ENCODE data around the gene N4BP2L1.

N4BP2L1 gene

DNA sequence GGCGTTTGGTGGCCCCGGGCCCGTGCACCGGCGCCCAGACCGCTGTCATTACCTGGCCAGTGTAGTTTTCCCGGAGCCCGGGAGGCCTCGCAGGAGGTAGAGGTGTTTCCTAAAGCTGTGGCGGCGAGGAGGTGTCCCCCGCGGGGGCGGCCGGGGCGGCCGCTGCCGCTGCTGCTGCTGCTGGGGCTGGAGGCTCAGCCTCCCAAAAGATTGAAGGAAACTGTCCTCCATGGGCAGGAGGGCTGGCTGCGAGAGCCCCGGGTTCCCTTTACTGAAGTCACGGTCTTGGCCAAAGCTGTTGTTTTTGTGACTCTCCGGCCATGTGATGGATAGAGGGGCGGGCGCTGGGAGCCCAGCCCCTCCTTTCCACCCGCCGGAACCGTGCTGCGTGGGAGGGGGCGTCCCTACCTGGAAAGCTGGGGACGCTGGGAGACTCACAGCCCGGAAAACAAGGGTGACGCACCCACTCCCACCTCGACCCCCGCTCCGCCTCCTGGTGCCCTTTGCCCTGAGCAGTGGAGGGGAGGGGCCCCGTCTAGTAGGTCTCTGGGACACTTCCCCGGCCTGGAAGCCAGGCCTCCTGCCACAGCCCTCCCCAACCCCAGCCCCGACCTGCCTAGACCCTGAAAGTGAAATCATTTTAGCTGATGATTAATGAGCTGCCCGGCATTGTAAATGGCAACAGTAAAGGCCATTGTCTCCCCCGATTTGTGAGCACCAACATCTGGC is at the start of gene N4BP2L1:
Gene N4BP2L1 (minus strand): TSS at position 279 of the 729 bp plus-strand sequence. CDS start 48 bp downstream, at position 231.
- H3K4me3 ChIP-seq (ENCODE audit: low read depth, low read length): peak within 1 kb of the TSS; percentile 56
- peak; percentile 31 for DNase-seq (ENCODE audit: low read depth, low spot score)
- in situ Hi-C loops (cut with HindIII; ENCODE audit: low sequenced_read_pairs): no loop called here
- TF ChIP-seq CTCF (IDR thresholded peaks at IDR 0.05; ENCODE audit: low read depth, low read length): no peak

DNA sequence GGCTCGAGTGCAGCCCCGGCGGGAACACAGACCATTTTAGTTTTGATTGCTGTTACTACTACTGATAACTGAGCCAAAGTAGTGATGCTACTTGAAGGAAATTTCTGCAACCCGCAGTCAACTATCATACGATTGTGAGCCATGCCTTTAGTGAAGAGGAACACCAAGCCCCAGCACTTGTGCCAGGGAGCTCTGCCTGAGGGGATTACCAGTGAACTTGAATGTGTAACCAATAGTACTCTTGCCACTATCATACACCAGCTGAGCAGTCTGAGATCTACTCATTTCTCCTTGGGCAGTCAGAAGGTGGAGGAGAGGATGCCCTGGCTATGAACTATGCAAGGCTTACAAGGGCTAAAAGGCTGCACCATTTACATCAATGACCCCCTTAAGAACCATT is 49.0 kb upstream of the N4BP2L1 start:
- H3K4me3 ChIP-seq (ENCODE audit: low read depth, low read length): no peak overlapping the region
- DNase-seq (ENCODE audit: low read depth, low spot score): no peak
- in situ Hi-C loops (cut with HindIII; ENCODE audit: low sequenced_read_pairs): no loop called here
- TF ChIP-seq CTCF (IDR thresholded peaks at IDR 0.05; ENCODE audit: low read depth, low read length): no peak

DNA sequence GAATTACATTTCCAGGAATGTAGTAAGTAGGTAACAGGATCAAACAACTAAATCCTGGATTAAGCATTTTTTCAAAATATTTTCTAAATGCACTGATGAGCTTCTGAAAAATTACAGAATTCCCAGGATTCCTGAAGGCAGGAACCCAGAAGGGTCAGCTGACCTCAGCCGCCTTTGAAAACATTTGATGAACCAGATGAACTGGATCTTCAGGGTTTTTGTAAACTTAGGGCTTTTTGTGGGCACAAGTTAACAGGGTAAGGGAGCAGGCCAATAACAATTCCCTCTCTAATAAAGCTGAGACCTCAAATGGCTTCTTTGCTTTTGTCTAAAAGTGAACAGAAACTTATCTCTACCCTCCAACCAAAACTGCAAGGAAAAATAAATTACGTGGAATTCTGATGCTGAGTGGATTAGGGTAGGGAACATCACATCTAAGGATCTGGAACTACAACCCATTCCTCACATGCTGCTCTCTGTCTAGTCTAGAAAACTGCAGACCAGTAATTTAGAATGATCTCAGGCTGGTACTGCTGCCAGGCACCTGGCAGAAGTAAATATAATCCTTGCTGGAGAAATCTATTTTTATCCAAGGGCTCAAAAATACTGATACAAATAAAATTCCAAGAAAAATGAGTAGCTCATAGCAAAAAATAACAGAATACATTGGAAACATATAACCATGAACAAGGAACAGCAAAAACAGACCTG is 48.2 kb upstream of the N4BP2L1 start:
- H3K4me3 ChIP-seq (ENCODE audit: low read depth, low read length): no peak overlapping the region
- DNase-seq (ENCODE audit: low read depth, low spot score): no peak
- in situ Hi-C loops (cut with HindIII; ENCODE audit: low sequenced_read_pairs): no loop called here
- no peak for TF ChIP-seq CTCF (IDR thresholded peaks at IDR 0.05; ENCODE audit: low read depth, low read length)

DNA sequence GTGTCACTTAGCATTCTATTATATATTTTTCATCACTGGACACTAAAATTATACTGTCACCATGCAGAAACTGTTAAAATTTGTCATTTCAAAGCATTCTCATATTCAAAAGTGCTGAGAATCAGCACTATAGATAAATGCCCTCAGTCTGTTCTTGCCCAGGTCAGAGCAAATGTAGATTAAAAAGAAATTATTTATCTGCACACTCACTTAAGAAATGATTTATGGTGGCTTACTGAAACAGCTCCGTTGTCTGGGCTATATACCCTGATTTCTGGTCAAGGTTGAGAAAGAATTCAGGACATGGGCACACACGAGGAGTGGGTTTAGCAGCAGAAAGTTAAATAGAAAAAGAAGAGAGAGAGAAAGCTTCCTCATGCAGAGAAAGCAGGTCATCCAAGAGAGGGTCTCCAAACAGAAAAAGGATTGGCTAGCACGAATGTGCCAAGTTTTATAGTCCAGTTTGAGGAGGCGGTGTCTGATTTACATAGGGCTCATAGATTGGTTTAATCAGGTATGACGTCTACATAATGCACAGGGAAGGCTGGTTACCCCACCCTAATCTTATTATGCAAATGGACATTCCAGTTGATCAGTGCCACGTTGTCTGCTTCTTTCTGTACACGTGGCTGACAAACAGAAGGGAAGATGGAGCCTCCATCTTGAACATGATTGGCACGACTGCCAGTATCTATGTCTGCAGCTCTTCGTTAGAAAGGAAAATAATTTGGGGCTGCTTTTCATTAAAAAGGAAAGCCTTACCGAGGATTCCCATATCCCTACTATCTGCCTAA is 47.3 kb upstream of the N4BP2L1 start:
- no peak overlapping the region for H3K4me3 ChIP-seq (ENCODE audit: low read depth, low read length)
- TF ChIP-seq CTCF (IDR thresholded peaks at IDR 0.05; ENCODE audit: low read depth, low read length): no peak
- in situ Hi-C loops (cut with HindIII; ENCODE audit: low sequenced_read_pairs): no loop called here
- no peak for DNase-seq (ENCODE audit: low read depth, low spot score)

- in situ Hi-C loops (cut with HindIII; ENCODE audit: low sequenced_read_pairs): no loop called here
- H3K4me3 ChIP-seq (ENCODE audit: low read depth, low read length): no peak overlapping the region
- DNase-seq (ENCODE audit: low read depth, low spot score): no peak
- no peak for TF ChIP-seq CTCF (IDR thresholded peaks at IDR 0.05; ENCODE audit: low read depth, low read length)
These were observed 45.7 kb upstream of the N4BP2L1 start for GRCh38 chr13:32473650-32474049.

DNA sequence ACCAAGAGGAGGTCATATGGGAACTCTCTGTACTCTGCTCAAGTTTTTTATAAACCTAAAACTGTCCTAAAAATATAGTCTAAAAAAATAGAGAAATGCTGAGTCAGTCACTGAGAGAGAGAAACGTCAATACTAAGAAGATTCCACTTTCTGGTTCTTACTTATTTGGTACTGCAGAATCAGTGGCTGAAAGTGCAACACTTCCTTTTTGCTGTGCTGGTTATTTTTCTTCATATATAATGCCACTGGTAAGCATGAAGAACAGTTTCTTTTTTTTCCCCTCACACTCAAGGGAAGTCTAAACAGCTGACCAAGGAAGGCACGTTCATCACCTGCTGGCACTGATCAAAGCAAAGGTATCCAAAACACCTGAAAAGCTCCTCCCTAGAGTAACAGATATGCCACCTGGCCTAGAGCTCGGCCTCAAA is 44.3 kb upstream of the N4BP2L1 start:
- in situ Hi-C loops (cut with HindIII; ENCODE audit: low sequenced_read_pairs): no loop called here
- DNase-seq (ENCODE audit: low read depth, low spot score): no peak
- no peak for TF ChIP-seq CTCF (IDR thresholded peaks at IDR 0.05; ENCODE audit: low read depth, low read length)
- H3K4me3 ChIP-seq (ENCODE audit: low read depth, low read length): no peak overlapping the region

Measured in astrocyte of the spinal cord (primary cell).